ENCODE data around the gene GLIS1.

DNA sequence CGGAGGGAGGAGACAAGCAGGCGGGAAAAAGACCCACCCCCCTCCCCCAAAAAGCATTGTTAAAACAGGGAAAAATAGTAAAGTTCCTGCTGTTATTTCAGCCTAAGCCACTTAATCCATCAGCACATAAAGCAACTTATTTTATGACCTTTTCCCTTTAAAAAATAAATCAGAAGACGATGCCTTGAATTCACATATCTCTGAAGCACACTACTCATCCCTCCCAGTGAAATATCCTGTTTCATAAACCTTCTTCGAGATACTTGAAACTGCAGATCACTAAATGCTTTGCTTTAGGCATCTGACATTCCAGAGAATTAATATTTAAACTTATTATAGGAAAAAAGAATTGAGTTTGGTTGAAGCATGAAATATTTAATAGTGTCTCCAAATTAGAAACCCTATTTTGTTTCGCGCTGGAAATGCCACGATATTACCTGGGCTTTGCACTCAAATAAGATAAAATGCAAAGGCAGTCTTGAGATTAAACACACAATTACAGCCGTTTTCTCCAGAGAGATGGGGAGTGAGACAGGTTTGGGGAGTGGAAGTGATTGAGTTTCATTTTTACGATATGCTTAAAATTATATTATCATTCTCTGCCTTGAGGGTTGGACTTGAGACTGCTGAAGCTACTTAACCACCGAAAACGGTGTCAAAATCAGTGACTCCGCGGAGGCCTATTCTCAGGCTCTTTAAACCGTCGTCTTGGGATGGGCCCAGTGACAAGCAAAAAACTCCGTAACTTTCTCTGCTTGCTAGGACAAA, 9.3 kb downstream of the GLIS1 start:
- TF ChIP-seq STAT1 (conservative IDR thresholded peaks at IDR 0.05) (no peak), YY1 (IDR thresholded peaks at IDR 0.05; ENCODE audit: low read depth, low read length) (no peak), GABPA (IDR thresholded peaks at IDR 0.05; ENCODE audit: low read depth) (no peak), LARP7 (IDR thresholded peaks at IDR 0.05) (no peak), POLR2AphosphoS5 (IDR thresholded peaks at IDR 0.05; ENCODE audit: low read length) (no peak)
- TF ChIP-seq, protein P1, sequence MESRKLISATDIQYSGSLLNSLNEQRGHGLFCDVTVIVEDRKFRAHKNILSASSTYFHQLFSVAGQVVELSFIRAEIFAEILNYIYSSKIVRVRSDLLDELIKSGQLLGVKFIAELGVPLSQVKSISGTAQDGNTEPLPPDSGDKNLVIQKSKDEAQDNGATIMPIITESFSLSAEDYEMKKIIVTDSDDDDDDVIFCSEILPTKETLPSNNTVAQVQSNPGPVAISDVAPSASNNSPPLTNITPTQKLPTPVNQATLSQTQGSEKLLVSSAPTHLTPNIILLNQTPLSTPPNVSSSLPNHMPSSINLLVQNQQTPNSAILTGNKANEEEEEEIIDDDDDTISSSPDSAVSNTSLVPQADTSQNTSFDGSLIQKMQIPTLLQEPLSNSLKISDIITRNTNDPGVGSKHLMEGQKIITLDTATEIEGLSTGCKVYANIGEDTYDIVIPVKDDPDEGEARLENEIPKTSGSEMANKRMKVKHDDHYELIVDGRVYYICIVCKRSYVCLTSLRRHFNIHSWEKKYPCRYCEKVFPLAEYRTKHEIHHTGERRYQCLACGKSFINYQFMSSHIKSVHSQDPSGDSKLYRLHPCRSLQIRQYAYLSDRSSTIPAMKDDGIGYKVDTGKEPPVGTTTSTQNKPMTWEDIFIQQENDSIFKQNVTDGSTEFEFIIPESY (IDR thresholded peaks at IDR 0.05), result no peak
- TF ChIP-seq, protein P2, sequence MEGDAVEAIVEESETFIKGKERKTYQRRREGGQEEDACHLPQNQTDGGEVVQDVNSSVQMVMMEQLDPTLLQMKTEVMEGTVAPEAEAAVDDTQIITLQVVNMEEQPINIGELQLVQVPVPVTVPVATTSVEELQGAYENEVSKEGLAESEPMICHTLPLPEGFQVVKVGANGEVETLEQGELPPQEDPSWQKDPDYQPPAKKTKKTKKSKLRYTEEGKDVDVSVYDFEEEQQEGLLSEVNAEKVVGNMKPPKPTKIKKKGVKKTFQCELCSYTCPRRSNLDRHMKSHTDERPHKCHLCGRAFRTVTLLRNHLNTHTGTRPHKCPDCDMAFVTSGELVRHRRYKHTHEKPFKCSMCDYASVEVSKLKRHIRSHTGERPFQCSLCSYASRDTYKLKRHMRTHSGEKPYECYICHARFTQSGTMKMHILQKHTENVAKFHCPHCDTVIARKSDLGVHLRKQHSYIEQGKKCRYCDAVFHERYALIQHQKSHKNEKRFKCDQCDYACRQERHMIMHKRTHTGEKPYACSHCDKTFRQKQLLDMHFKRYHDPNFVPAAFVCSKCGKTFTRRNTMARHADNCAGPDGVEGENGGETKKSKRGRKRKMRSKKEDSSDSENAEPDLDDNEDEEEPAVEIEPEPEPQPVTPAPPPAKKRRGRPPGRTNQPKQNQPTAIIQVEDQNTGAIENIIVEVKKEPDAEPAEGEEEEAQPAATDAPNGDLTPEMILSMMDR (IDR thresholded peaks at IDR 0.05 in 2 of 3, conservative IDR thresholded peaks at IDR 0.05 in 1 of 3; ENCODE audit: control insufficient read depth in 2 of 3, extremely low read depth in 1 of 3, insufficient read depth in 1 of 3, low read depth in 3 of 3, low read length in 3 of 3), result no peak

Data from GM12878 (cell line).